PC-9 (cell line): ENCODE measurements around the gene MACROD2. TPM values are rescaled to one million over a fixed set of nuclear protein-coding genes. Genes with fewer than 3 reads are reported as not detected.

Source experiments
- BruUV-seq: library from RNA; stranded (reverse); fragments of 400-500 nt; replicated peaks from 2 replicates; lab custom pipeline; 2021; lab: Mats Ljungman, UMichigan
- CTCF ChIA-PET: fragments of 300-600 bp; sonication (Branson Sonifier 250); formaldehyde crosslinking; loops from one replicate; lab custom pipeline; 2022; ENCODE audit warnings: antibody characterized with exemption; lab: Charles Lee
- POLR2A ChIA-PET: fragments of 300-600 bp; sonication (Branson Sonifier 250); formaldehyde crosslinking; loops from one replicate; lab custom pipeline; 2022; ENCODE audit warnings: antibody characterized with exemption; ENCODE audit not compliant: unreplicated experiment; lab: Charles Lee
- DNase-seq, 2 experiments: peaks; one replicate each; pipeline versions ENCODE4 v3.0.0 to v3.0.0-alpha.2; 2015 to 2022; ENCODE audit warnings: mixed read lengths in 1 of 2
- H2AFZ ChIP-seq: fragments of 200-600 bp; sonication (generic); 2 replicates; pipeline ENCODE4 v1.8.1; 2017; ENCODE audit warnings: antibody characterized with exemption
- H3F3A ChIP-seq: fragments of 200-600 bp; sonication (generic); 2 replicates; pipeline ENCODE4 v1.8.1; 2017; ENCODE audit warnings: antibody characterized with exemption, mild to moderate bottlenecking, low read depth; ENCODE audit not compliant: insufficient read depth
- H3K27ac ChIP-seq: fragments of 200-600 bp; sonication (generic); 2 replicates; pipeline ENCODE4 v1.6.1; 2016; ENCODE audit warnings: mixed run types
- H3K27me3 ChIP-seq: fragments of 200-600 bp; sonication (generic); 2 replicates; pipeline ENCODE4 v1.6.1; 2016; ENCODE audit warnings: low read depth, mixed run types; ENCODE audit not compliant: insufficient read depth
- H3K36me3 ChIP-seq: fragments of 200-600 bp; sonication (generic); 2 replicates; pipeline ENCODE4 v1.6.1; 2016; ENCODE audit warnings: low read depth, mixed run types
- H3K4me1 ChIP-seq: fragments of 200-600 bp; sonication (generic); replicated peaks from 2 replicates; pipeline ENCODE4 v1.6.1; 2016; ENCODE audit warnings: mixed run types; ENCODE audit not compliant: insufficient read depth
- H3K4me2 ChIP-seq: fragments of 200-600 bp; sonication (generic); 2 replicates; pipeline ENCODE4 v1.6.1; 2017; ENCODE audit warnings: mixed run types
- H3K4me3 ChIP-seq: fragments of 200-600 bp; sonication (generic); 2 replicates; pipeline ENCODE4 v1.6.1; 2016; ENCODE audit warnings: mixed run types
- H3K79me2 ChIP-seq: fragments of 200-600 bp; sonication (generic); 2 replicates; pipeline ENCODE4 v1.6.1; 2017; ENCODE audit warnings: low read depth, mixed run types
- H3K9me2 ChIP-seq: fragments of 200-600 bp; sonication (generic); 2 replicates; pipeline ENCODE4 v1.8.1; 2017; ENCODE audit warnings: mild to moderate bottlenecking; ENCODE audit not compliant: insufficient read depth
- H3K9me3 ChIP-seq: fragments of 200-600 bp; sonication (generic); 2 replicates; pipeline ENCODE4 v1.8.1; 2016; ENCODE audit warnings: low read depth; ENCODE audit not compliant: insufficient read depth
- H4K20me1 ChIP-seq: fragments of 200-600 bp; sonication (generic); 2 replicates; pipeline ENCODE4 v1.8.1; 2017; ENCODE audit not compliant: insufficient read depth
- CTCF ChIP-seq: fragments of 200-600 bp; sonication (generic); conservative IDR thresholded peaks from 2 replicates; pipeline ENCODE4 v1.6.1; 2017; ENCODE audit warnings: mixed run types, antibody characterized with exemption, mild to moderate bottlenecking, moderate library complexity
- EZH2 ChIP-seq: fragments of 200-600 bp; sonication (generic); IDR thresholded peaks from 2 replicates; pipeline ENCODE4 v1.8.0; 2017; ENCODE audit warnings: antibody characterized with exemption, low read depth
- intact Hi-C: fragments of 100-400 bp; cut with micrococcal nuclease; formaldehyde crosslinking; loops from one replicate; pipeline ENCODE4 v1.10.0; 2022; ENCODE audit not compliant: unreplicated experiment
- total RNA-seq: library from RNA; stranded (reverse); gene quantifications from 2 replicates; pipeline ENCODE4 v1.2.3, GENCODE V29; 2021

MACROD2 gene
- total RNA-seq, 1 experiment from 2014 or later: 11.4 TPM

GRCh38 chr20:15396900-15397299 is 1401.6 kb downstream of the MACROD2 start:
- Histone ChIP-seq H3K4me2 (no peak overlapping the region), H3K27me3 (no peaks in the 10 kb centered on the region), H3K36me3 (no peaks in the 10 kb centered on the region), H3K79me2 (no peaks in the 10 kb centered on the region), H3K9me3 (no peaks in the 10 kb centered on the region), H3K27ac (no peak overlapping the region), H4K20me1 (no peaks in the 10 kb centered on the region), H3K9me2 (no peaks in the 10 kb centered on the region), H3K4me1 (no peaks in the 10 kb centered on the region), H3F3A (no peaks in the 10 kb centered on the region), H2AFZ (no peak overlapping the region), H3K4me3 (no peak overlapping the region)
- intact Hi-C loops: no loop called here
- no peak for DNase-seq
- ChIA-PET POLR2A (no interaction called here), CTCF (no interaction called here)
- BruUV-seq: no TSS peak
- no peak for TF ChIP-seq CTCF
- TF ChIP-seq EZH2: no peak

- no TSS peak for BruUV-seq
- POLR2A ChIA-PET: no interaction called here
These were observed 1404.5 kb downstream of the MACROD2 start for GRCh38 chr20:15399781-15400180.

GRCh38 chr20:15406072-15406471 is 1410.8 kb downstream of the MACROD2 start:
- Histone ChIP-seq H3K9me3 (no peaks in the 10 kb centered on the region), H3K27ac (no peak overlapping the region), H3K4me2 (no peak overlapping the region), H4K20me1 (no peaks in the 10 kb centered on the region), H3K4me1 (no peaks in the 10 kb centered on the region), H3F3A (no peaks in the 10 kb centered on the region), H3K79me2 (no peaks in the 10 kb centered on the region), H3K27me3 (no peaks in the 10 kb centered on the region), H3K4me3 (no peak overlapping the region), H3K36me3 (no peaks in the 10 kb centered on the region), H3K9me2 (no peaks in the 10 kb centered on the region), H2AFZ (no peak overlapping the region)
- no TSS peak for BruUV-seq
- intact Hi-C loops: no loop called here
- no peak for DNase-seq
- TF ChIP-seq CTCF (no peak), EZH2 (no peak)
- ChIA-PET POLR2A (no interaction called here), CTCF (no interaction called here)

More at GRCh38 chr20:15399781-15400180, 1404.5 kb downstream of the MACROD2 start:
- H3K79me2 ChIP-seq: no peaks in the 10 kb centered on the region
- H2AFZ ChIP-seq: no peak overlapping the region
- no peak overlapping the region for H3K4me2 ChIP-seq
- H3F3A ChIP-seq: no peaks in the 10 kb centered on the region
- TF ChIP-seq EZH2 (no peak), CTCF (no peak)
- DNase-seq: no peak
- H4K20me1 ChIP-seq: no peaks in the 10 kb centered on the region
- CTCF ChIA-PET: no interaction called here
- H3K36me3 ChIP-seq: no peaks in the 10 kb centered on the region
- no peaks in the 10 kb centered on the region for H3K4me1 ChIP-seq
- no peaks in the 10 kb centered on the region for H3K9me3 ChIP-seq
- H3K27ac ChIP-seq: no peak overlapping the region
- no peak overlapping the region for H3K4me3 ChIP-seq
- no peaks in the 10 kb centered on the region for H3K9me2 ChIP-seq
- no peaks in the 10 kb centered on the region for H3K27me3 ChIP-seq
- intact Hi-C loops: no loop called here
